ENCODE data around the gene PCGF3.
"Not testable (repeated sequence)": the region's sequence is repeated elsewhere in the genome, so short reads cannot be mapped to it uniquely, and the experiment has no call there.

PCGF3 gene

DNA sequence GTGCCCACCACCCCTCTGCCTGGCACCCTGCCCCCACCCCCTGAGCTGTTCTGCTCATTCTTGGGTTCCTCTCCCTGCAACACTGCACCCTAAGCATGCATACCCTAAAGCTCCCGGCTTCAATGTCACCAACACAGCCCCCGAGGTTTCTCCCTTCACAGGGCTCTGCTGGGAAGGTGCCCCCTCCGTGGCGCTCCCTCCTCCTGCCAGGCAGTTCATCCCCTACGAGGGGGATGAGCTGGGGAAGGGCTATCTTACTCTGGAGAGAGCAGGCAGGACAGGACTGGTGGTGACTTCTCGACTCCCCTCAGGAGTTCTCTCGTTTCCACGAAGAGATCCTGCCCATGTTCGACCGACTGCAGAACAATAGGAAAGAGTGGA is 38.1 kb upstream of the PCGF3 start:
- DNase-seq (ENCODE audit: low read depth in 4 of 4, low spot score in 1 of 4): no peak

GRCh38 chr4:668219-668618 is 37.4 kb upstream of the PCGF3 start:
- not testable (repeated sequence) for DNase-seq (ENCODE audit: low read depth in 4 of 4, low spot score in 1 of 4)

DNA sequence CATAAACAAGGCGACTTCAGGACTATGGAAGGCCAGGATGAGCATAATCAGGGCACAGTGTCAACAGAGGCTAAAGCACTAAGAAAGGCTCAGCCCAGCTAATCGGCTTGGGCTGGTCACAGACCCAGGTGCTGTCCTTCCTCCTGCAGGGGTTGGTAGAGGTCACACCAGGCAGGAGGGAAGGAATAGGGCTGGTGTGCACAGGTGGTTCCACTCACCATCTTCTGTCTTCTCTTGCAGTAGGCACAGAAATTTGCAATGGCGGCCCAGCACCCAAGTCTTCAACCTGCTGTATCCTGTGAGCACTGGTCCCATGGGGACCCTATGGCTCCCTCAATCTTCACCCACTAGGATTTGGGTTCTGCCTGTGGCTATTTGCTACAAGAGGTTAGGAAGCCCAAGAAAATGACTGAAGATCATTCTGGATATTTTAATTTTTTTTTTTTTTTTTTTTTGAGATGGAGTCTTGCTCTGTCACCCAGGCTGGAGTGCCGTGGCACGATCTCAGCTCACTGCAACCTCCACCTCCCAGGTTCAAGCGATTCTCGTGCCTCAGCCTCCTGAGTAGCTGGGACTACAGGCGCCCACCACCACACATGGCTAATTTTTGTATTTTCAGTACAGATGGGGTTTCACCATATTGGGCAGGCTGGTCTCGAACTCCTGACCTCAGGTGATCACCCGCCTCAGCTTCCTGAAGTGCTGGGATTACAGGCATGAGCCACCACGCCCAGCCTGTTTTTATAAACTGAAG is 35.6 kb upstream of the PCGF3 start:
- not testable (repeated sequence) for DNase-seq (ENCODE audit: low read depth in 4 of 4, low spot score in 1 of 4)

- no peak for DNase-seq (ENCODE audit: low read depth in 4 of 4, low spot score in 1 of 4)
Observed at GRCh38 chr4:671769-672168, 33.9 kb upstream of the PCGF3 start.

- DNase-seq (ENCODE audit: low read depth in 4 of 4, low spot score in 1 of 4): no peak
Observed at GRCh38 chr4:673349-674091, 32.1 kb upstream of the PCGF3 start.

GRCh38 chr4:674172-675035 is 31.2 kb upstream of the PCGF3 start, which contains the start of the genes ATP5ME and MYL5:
Gene ATP5ME (minus strand): TSS chr4:674276. CDS start chr4:674247, 29 bp downstream.
Gene MYL5 (plus strand): TSS chr4:674542. CDS start chr4:678027, 3,485 bp downstream.
- DNase-seq (ENCODE audit: low read depth in 4 of 4, low spot score in 1 of 4): peak; percentile 92 to 97 (median 96)

GRCh38 chr4:675036-675882 is 30.4 kb upstream of the PCGF3 start:
- no peak for DNase-seq (ENCODE audit: low read depth in 4 of 4, low spot score in 1 of 4)

DNA sequence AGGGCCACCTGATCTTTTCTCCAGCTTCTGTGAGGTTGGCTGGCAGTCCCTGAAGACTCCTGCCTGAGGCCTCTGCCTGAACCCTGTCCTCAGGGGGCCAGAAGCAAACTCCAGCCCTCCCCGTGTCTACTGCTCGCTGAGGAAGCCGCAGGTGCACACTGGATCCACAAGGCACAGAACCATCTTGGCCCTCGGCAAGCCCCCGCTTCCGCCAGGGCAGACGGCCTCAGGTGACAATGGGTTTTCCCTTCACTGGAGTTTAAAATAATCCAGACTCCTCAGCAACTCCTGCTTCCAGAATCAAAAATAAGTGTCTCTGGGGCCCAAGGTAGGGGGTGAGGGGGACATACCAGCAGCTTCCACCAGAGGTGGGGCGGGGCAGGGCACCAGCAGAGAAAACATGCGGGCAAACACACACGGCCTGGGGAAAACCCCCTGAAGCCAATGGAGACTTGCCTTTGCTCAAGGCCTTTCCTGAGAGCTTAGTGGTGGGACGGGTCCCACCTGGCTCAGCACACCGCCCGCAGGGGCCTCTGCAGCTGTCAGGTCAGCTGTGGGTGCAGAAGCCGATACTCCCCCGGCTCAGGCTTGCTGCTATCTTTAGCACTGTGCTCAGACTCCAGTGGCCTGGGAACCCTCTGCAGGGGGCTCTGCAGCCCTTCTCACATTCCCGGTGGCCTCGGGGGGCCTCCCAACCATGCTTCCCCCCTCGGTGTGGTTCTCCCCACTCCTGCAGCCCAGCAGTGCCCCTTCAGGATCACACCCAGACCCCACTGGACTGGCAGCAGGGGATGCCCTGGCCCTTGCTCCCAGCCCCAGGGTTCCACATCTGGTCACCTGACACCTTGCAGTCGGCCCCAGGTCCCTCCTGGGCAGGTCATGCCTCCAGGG is 29.4 kb upstream of the PCGF3 start:
- no peak for DNase-seq (ENCODE audit: low read depth in 4 of 4, low spot score in 1 of 4)

GRCh38 chr4:676871-677235 is 28.8 kb upstream of the PCGF3 start:
- DNase-seq (ENCODE audit: low read depth in 4 of 4, low spot score in 1 of 4): no peak

GRCh38 chr4:677431-678293 is 28.0 kb upstream of the PCGF3 start:
- no peak for DNase-seq (ENCODE audit: low read depth in 4 of 4, low spot score in 1 of 4)

DNA sequence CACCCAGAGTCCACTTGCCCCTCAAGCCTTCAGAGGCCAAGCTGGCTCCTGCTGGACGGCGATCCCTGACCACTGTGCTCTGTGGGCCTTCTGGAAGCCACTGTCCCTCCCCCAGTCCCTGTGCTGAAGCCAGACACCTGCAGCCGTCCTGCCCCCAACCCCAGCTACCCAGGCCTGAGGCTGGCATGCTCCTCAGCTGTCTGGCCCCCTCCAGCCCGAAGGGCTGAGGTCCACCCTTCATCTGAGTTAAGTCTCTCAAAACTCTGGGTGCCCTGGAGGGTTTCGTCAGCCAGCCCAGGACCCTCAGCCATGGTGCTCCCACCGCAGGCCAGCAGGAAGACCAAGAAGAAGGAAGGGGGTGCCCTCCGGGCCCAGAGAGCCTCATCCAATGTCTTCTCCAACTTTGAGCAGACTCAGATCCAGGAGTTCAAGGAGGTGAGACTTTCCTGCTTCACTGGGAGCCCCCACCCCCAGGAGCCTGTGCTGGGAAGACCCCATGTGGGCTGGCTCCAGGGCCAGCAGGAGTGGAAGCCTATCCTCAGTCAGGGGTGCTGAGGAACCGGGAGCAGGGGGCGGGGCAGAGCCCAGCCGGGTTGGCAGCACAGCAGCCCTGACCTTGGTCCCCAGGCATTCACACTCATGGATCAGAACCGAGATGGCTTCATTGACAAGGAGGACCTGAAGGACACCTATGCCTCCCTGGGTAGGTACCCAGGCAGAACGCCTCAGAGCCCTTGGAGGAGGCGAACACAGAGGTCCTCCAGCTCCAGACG is 27.1 kb upstream of the PCGF3 start:
- DNase-seq (ENCODE audit: low read depth in 4 of 4, low spot score in 1 of 4): no peak

- no peak for DNase-seq (ENCODE audit: low read depth in 4 of 4, low spot score in 1 of 4)
Observed at GRCh38 chr4:679104-679481, 26.5 kb upstream of the PCGF3 start.

DNA sequence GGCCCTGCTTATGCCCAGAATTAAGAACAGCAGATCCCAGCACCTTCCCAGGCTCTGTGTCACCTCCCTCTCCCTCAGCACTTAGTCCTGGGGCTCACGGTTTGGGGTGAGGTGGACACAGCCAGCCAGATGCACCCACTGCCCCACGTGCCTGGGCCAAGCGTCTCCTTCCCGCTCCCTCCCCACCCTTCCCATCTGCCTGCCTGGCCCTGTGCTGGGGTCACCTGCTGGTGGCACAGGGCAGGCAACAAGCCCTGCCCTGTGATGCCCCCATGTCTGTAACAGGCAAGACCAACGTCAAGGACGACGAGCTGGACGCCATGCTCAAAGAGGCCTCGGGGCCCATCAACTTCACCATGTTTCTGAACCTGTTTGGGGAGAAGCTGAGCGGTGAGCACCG is 26.0 kb upstream of the PCGF3 start:
- no peak for DNase-seq (ENCODE audit: low read depth in 4 of 4, low spot score in 1 of 4)

GRCh38 chr4:680091-680490 is 25.5 kb upstream of the PCGF3 start:
- DNase-seq (ENCODE audit: low read depth in 4 of 4, low spot score in 1 of 4): no peak

DNA sequence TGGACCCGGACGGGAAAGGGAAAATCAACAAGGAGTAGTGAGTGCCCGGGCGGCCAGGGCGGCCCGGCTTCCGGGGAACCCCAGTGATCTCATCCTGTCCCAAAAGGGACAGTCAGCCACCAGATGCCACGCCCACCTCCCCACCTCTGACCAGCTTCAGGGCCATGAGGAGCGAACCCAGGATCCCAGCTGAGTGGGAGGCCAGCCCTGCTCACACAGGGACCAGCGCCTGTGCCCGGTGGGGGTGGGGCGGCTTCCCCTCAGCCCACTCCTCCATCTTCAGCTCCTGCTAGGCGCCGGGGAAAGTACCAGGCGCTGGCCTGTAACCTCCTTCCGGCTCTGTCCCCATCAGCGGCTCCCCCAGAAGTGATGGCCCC is 25.1 kb upstream of the PCGF3 start:
- no peak for DNase-seq (ENCODE audit: low read depth in 4 of 4, low spot score in 1 of 4)

DNA sequence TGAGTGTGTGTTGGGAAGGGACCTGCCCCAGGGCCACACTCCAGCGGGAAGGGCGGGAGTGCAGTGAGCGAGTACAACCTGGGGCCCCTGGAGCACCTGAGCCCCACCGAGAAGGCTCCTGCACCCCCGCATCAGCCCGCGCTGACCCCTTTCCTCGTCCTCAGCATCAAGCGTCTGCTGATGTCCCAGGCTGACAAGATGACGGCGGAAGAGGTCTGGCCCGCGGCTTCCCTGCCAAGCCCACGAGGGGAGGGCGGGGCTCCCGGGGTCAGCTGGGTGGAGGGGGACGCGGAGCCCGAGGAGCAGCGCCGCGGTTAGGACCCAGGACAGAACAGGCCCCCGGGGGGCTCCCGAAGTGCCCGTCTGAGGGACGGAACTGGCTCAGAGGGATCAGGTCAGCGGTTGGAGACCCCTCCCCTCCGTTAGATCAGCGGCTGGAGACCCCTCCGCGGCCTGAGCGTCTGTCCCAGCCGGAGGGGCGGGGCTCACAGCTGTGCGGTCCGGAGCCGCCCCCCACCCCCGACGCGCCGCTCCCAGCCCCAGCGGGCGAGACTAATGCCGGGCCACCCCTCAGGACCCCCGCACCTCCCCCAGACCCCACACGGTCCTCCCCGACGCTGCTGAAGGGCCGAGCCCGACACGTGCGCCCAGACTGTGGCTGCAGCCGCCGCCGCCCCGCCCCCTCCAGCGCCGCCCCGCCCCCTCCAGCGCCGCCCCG is 24.5 kb upstream of the PCGF3 start:
- DNase-seq (ENCODE audit: low read depth in 4 of 4, low spot score in 1 of 4): no peak

- DNase-seq (ENCODE audit: low read depth in 4 of 4, low spot score in 1 of 4): no peak
Observed at GRCh38 chr4:681736-682451, 23.7 kb upstream of the PCGF3 start.

All from stimulated activated CD4-positive, alpha-beta T cell treated with anti-CD3 and anti-CD28 coated beads, Interleukin-1b, Interleukin-23, amount 100 ng/mL, for 24 hours (primary cell).